Caki2 (cell line): Measurements from ENCODE around the gene GTF2H2C. TPM values are rescaled to one million over a fixed set of nuclear protein-coding genes. Genes with fewer than 3 reads are reported as not detected.
A peak's percentile ranks its signal among the peaks of the same experiment; 100 is the strongest.
"Not testable (repeated sequence)": the region's sequence is repeated elsewhere in the genome, so short reads cannot be mapped to it uniquely, and the experiment has no call there.

Experiments
- DNase-seq: peaks from one replicate; pipeline ENCODE4 v3.0.0-alpha.2; 2015; ENCODE audit warnings: low read depth
- in situ Hi-C: cut with HindIII; loops from 2 replicates; pipeline ENCODE4 v1.10.0; 2016; ENCODE audit warnings: low sequenced_read_pairs, low pct_unique_long_range_greater_than_20kb, mixed read lengths
- total RNA-seq: library from RNA; depleted of rRNA; stranded (reverse); fragments of >200 nt; shearing (Covaris generic); gene quantifications from 2 replicates; pipeline ENCODE4 v1.2.3, GENCODE V29; 2014; ENCODE audit warnings: low replicate concordance; rRNA removed

GTF2H2C gene
- 21.9 and 26.0 TPM in 2 replicates for total RNA-seq

GRCh38 chr5:69559908-69560330, at the start of gene GTF2H2C:
Gene GTF2H2C (plus strand): TSS chr5:69560191. CDS start chr5:69565133, 4,942 bp downstream.
- in situ Hi-C loops = not testable (repeated sequence)
- peak; percentile 83 for DNase-seq

DNA sequence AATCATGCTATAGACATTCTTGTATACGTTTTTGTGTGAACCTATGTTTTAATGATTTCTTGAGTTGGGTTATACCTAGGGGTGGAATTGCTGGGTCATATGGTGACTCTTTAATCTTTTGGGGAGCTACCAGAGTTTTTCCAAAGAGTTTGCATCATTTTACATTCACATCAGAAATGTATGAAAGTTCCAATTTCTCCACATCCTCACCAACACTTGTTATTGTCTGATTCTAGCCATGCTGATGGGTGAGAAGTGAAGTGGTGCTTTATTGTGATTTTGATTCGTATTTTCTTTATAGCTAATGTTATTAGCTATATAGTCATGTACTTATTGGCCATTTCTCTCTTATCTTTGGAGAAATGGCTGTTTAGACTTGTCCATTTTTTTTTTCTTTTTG, 49.3 kb upstream of the GTF2H2C start:
- in situ Hi-C loops = no loop called here
- DNase-seq = no peak

- peak; percentile 37 for DNase-seq
Measured at GRCh38 chr5:69512740-69513260, 47.2 kb upstream of the GTF2H2C start.

DNA sequence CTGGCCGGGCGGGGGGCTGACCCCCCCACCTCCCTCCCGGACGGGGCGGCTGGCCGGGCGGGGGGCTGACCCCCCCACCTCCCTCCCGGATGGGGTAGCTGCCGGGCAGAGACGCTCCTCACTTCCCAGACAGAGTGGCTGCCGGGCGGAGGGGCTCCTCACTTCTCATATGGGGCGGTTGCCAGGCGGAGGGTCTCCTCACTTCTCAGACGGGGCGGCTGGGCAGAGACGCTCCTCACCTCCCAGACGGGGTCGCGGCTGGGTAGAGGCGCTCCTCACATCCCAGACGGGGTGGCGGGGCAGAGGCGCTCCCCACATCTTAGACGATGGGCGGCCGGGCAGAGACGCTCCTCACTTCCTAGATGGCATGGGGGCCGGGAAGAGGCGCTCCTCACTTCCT, 44.4 kb upstream of the GTF2H2C start:
- in situ Hi-C loops, DNase-seq: not testable (repeated sequence)

More at GRCh38 chr5:69512740-69513260, 47.2 kb upstream of the GTF2H2C start:
- in situ Hi-C loops = no loop called here

DNA sequence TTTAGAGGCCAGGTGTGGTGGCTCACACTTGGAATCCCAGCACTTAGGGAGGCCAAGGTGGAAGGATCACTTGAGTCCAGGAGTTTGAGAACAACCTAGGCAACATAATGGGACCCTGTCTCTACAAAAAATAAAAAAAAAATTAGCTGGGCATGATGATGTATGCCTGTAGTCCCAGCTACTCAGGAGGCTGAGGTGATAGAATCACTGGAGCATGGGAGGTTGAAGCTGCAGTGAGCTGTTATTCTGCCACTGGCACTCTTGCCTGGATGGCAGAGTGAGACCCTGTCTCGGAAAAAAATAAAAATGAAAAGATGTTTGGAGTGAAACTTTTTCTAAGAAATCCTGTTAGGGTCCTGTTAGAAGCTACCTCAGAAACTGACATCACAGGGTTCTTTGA, 43.2 kb upstream of the GTF2H2C start:
- in situ Hi-C loops = no loop called here
- DNase-seq = no peak

DNA sequence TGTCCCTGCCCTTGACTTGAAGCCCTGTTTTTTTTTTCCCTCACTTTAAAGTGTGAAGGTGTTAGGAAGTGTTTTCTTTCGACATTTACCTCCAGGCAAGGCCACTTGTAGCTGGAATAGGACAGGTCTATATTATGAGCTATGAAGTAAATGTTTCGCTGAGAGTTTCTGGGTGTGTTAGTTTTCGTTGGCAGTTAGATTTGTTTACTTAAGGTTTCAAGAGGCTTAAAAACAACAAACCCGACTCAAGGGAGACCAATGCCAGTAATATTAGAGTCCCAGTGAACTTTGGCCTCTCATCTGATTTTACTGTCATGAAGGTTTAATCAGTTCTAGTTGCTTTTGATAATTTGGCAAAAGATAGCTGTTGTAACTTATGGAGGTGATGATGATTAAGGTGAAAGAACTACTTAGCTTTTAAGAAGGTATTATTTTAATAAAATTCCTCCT, 42.2 kb upstream of the GTF2H2C start:
- peak; percentile 90 for DNase-seq
- in situ Hi-C loops = no loop called here

DNA sequence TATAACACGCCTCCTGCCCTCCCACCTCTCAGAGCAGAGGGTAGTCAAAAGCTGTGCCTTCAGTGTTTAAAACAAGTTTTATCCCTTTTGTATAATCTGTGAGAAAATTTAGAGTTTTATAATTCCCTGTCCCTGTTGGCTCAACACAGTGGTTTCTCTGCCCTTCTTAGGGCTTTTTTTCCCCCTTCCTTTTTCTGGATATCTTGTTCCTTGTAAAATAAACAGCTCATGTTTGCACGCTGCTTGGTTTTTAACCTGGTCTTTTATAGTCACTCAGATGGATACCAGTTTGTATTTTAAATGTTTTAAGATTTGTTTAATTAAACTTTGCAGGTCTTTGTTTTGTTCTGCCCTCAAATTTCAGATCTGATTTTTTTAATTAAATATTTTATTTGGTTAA, 40.7 kb upstream of the GTF2H2C start:
- DNase-seq = no peak
- in situ Hi-C loops = no loop called here

DNA sequence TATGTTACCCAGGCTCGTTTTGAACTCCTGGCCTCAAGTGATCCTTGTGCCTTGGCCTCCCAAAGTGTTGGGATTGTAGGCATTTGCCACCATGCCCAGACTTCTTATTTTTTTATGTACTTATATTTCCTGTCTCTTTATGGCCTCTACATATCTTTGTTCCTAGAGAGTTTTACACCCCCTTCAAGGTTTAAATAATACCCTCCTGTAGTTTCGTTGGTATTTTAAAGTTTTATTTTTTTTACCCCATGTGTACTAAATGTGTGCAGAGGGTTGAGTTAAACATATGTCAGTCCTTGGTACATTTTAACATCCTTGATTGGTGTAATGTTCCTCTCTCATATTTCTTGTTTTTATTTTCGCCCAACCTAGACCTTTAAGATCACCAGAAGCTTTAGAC, 38.0 kb upstream of the GTF2H2C start:
- no peak for DNase-seq
- in situ Hi-C loops = no loop called here

- in situ Hi-C loops = no loop called here
Measured at GRCh38 chr5:69525490-69525889, 34.5 kb upstream of the GTF2H2C start.

GRCh38 chr5:69526660-69527059, 33.3 kb upstream of the GTF2H2C start:
- in situ Hi-C loops = no loop called here
- DNase-seq = no peak

More at GRCh38 chr5:69525490-69525889, 34.5 kb upstream of the GTF2H2C start:
- no peak for DNase-seq

DNA sequence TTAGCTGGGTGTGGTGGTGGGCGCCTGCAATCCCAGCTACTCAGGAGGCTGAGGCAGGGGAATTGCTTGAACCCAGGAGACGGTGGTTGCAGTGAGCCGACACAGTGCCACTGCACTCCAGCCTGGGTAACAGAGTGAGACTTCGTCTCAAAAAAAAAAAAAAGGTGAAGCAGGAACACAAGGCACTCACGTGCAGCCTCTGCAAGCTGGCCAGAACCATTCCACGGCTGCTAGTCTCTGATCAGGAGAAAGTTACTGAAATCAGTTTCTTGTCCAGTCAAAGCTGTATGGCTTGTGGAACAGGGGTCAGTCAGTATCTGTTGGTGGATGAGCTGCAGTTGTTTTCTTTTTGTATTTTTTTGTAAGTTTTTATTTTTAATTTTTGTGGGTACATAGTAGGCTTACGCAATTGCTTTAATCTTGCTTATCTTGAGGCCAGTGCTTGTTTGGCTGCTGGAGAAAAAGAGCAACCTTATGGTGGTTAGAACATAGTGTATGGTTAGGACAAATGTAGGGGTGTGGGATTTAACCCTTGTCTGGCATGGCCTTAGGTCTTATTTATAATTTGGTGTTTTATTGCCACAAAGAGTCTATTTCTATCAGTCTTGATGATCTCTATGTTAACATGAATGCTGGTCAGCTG, 32.7 kb upstream of the GTF2H2C start:
- in situ Hi-C loops = no loop called here
- DNase-seq = no peak

- in situ Hi-C loops = no loop called here
- DNase-seq = no peak
Measured at GRCh38 chr5:69528035-69528434, 32.0 kb upstream of the GTF2H2C start.

DNA sequence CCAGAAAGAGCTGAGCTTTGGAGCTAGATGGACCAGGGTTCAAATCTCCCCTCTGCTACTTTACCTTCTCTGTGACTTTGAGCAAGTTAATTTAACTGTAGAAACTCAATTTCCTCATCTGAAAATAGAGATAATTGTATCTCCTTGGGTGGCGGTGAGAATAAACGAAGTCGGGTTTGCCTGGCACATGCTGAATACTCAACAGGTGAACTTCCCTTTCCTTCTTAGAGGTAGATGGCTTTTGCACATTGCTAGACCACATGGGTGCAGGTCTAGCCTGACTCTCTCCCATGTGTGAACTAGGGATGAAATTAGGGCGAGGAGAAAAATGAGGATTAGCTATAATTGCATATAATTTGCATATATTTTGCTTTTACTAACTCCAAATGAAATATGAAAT, 31.4 kb upstream of the GTF2H2C start:
- in situ Hi-C loops = no loop called here
- DNase-seq = no peak

DNA sequence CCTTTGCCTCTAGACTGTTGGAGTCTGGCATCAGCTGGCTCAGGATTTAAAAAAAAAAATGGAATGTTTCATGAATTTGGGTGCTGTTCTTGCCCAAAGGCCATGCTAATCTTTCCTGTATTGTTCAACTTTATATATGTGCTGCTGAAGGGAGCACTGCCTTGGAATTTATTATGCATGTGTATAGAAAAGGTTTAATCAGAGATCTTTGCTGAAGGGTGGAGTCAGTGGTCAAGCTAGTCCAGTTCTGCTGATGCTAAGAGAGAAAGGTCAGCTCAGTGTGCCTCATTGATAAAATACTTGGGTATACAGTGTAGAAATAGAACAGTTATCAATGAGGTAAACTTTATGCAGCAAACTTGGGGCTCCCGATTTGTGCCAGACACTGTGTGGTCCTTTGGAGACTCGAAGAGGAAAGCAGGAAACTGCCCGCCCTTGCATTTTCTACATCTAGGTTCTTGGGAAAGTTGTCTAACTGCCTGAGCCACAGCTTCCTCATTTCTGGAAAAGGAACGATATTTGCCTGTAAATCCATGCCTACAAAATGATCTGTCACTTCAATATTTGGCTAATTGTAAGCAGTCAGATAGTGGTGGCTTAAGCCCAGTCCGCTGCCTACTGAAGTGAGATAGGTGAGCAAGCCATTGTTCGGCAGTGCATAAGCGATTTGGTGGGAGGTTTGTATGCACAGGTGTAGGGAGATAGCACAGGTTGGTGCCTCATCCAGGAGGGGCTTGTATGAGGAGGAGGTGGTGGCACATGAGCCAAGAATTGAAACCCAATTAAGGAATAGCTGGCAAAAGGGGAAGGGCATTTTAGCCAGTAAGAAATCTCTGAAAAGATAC, 29.2 kb upstream of the GTF2H2C start:
- no peak for DNase-seq
- in situ Hi-C loops = no loop called here

- in situ Hi-C loops = no loop called here
- no peak for DNase-seq
Measured at GRCh38 chr5:69531406-69531801, 28.6 kb upstream of the GTF2H2C start.

GRCh38 chr5:69537911-69538310, 22.1 kb upstream of the GTF2H2C start:
- in situ Hi-C loops, DNase-seq: not testable (repeated sequence)

DNA sequence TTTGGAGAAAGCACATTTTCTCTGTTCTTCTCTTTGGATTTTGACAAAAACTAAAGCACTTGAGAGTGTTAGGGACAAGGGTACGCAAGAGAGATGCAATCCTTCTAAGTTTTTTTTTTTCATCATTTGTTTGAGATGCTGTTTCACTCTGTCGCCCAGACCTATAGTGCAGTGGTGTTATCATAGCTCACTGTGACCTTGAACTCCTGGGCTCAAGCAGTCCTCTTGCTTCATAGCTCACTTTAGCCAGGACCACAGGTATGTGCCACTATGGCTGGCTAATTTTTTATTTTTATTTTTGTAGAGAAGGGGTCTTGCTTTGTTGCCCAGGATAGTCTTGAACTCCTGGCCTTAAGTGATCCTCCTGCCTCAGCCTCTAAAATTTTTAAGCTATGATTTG, 21.3 kb upstream of the GTF2H2C start:
- DNase-seq, in situ Hi-C loops: not testable (repeated sequence)

GRCh38 chr5:69541347-69541746, 18.6 kb upstream of the GTF2H2C start:
- in situ Hi-C loops = not testable (repeated sequence)

More at GRCh38 chr5:69541347-69541746, 18.6 kb upstream of the GTF2H2C start:
- DNase-seq = not testable (repeated sequence)
